Osteoblast (primary cell): ENCODE data around the gene CTSK. TPM values are rescaled to one million over a fixed set of nuclear protein-coding genes. Genes with fewer than 3 reads are reported as not detected.

Experiments
- DNase-seq: peaks from one replicate; pipeline ENCODE4 v3.0.0; 2011; ENCODE audit warnings: low spot score, mixed read lengths; ENCODE audit not compliant: insufficient read length; ENCODE audit errors: missing footprints
- H2AFZ ChIP-seq: 2 replicates; pipeline ENCODE4 v1.6.0; 2011; ENCODE audit warnings: mild to moderate bottlenecking, low read length
- H3K27ac ChIP-seq: 2 replicates; pipeline ENCODE4 v1.5.1; 2011; ENCODE audit warnings: mild to moderate bottlenecking, low read depth, low read length, moderate library complexity
- H3K27me3 ChIP-seq: 2 replicates; pipeline ENCODE4 v1.6.0; 2012; ENCODE audit warnings: mild to moderate bottlenecking, control low read depth, inconsistent platforms, low read length, moderate library complexity; ENCODE audit not compliant: insufficient read depth
- H3K36me3 ChIP-seq: 2 replicates; pipeline ENCODE4 v1.5.1; 2011; ENCODE audit warnings: mild to moderate bottlenecking, low read length, control low read depth, moderate library complexity; ENCODE audit not compliant: insufficient read depth
- H3K4me1 ChIP-seq: 2 replicates; pipeline ENCODE4 v1.5.1; 2011; ENCODE audit warnings: mild to moderate bottlenecking, low read length, control low read depth, moderate library complexity; ENCODE audit not compliant: insufficient read depth
- H3K4me2 ChIP-seq: 2 replicates; pipeline ENCODE4 v1.6.0; 2011; ENCODE audit warnings: mild to moderate bottlenecking, low read length; ENCODE audit not compliant: insufficient read depth
- H3K4me3 ChIP-seq: fragments of 200-600 bp; sonication (generic); 3 replicates; pipeline ENCODE4 v1.5.1; 2012; ENCODE audit warnings: mild to moderate bottlenecking, low read length, inconsistent platforms; ENCODE audit not compliant: insufficient read depth
- H3K79me2 ChIP-seq: 2 replicates; pipeline ENCODE4 v1.6.0; 2012; ENCODE audit warnings: mild to moderate bottlenecking, low read length, control low read depth, inconsistent platforms; ENCODE audit not compliant: insufficient read depth
- H3K9me3 ChIP-seq: 2 replicates; pipeline ENCODE4 v1.5.1; 2011; ENCODE audit warnings: low read depth, low read length, control low read depth
- H4K20me1 ChIP-seq: 2 replicates; pipeline ENCODE4 v1.6.0; 2012; ENCODE audit warnings: mild to moderate bottlenecking, low read length, control low read depth; ENCODE audit not compliant: insufficient read depth
- small RNA-seq: library from RNA; depleted of rRNA; stranded (forward); fragments of <200 nt; gene quantifications from one replicate; pipeline ENCODE3, GENCODE V24; 2012
- total RNA-seq: library from RNA; depleted of rRNA; stranded (reverse); fragments of >200 nt; gene quantifications from 2 replicates; pipeline ENCODE4 v1.2.3, GENCODE V29; 2012
- TF ChIP-seq, protein P1 (sequence below): IDR thresholded peaks from 2 replicates; pipeline ENCODE4 v1.5.1; 2011; ENCODE audit warnings: mild to moderate bottlenecking, low read depth, low read length, moderate library complexity; ENCODE audit errors: extremely low read depth

Gene CTSK
- total RNA-seq, 1 donor = 617 TPM

DNA sequence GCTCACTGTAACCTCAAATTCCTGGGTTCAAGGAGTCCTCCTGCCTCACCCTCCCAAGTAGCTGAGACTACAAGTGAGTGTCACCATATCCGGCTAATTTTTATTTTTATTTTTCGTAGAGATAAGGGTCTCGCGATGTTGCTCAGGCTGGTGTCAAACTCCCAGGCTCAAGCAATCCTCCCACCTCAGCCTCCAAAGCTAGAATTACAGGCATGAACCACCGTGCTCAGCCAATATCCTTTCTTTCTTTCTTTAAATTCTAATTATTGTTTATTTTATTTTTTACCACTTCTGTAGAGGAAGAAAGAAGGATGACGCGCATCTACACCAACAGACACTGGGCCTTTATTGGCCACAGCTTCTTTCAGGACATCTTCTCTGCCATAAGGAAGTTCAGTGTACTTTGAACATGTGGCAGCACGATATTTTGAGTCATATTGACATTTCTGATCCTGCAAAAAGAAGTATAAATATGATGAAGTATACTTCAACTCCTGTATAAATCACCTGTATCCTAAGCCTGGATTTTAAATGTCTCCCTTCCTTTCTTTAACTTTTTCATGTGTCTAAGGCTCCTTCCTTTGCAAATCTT lies 58.2 kb downstream of the CTSK start:
- DNase-seq = no peak

DNA sequence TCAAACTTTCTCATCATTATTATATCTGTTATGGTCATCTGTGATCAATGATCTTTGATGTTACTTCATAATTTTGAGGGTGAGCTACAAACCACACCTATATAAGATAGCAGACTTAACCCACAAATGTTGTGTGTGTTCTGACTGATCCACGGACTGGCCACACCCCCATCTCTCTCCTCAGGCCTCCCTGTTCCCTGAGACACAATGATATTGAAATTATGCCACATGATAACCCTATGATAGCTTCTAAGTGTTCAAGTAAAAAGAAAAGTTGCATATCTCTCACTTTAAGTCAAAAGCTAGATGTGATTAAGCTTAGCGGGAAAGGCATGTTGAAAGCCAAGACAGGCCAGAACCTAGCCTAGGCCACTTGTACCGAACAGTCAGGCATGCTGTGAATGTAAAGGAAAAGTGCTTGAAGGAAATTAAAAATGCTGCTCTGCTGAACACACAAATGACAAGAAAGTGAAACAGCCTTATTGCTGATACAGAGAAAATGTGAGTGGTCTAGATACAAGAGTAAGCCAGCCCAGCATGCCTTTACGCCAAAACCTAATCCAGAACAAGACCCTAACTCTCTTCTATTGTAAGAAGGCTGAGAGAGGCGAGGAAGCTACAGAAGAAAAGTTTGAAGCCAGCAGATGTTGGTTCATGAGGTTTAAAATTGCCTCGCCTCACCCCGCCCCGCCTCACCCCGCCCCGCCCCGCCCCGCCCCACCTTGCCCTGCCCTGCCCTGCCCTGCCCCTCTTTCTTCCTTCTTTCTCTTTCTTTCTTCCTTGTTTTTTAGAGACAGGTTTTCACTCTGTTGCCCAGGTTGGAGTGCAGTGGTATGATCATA lies 59.0 kb downstream of the CTSK start:
- DNase-seq = no peak
- Histone ChIP-seq H3K4me2 (no peak overlapping the region), H3K4me3 (no peak overlapping the region), H3K4me1 (no peaks in the 10 kb centered on the region), H3K79me2 (no peaks in the 10 kb centered on the region), H3K27ac (no peak overlapping the region), H3K27me3 (peaks cover 2% of the 10 kb centered on the region), H2AFZ (no peak overlapping the region), H3K9me3 (no peaks in the 10 kb centered on the region), H3K36me3 (no peaks in the 10 kb centered on the region), H4K20me1 (no peaks in the 10 kb centered on the region)
- TF ChIP-seq, protein P1, sequence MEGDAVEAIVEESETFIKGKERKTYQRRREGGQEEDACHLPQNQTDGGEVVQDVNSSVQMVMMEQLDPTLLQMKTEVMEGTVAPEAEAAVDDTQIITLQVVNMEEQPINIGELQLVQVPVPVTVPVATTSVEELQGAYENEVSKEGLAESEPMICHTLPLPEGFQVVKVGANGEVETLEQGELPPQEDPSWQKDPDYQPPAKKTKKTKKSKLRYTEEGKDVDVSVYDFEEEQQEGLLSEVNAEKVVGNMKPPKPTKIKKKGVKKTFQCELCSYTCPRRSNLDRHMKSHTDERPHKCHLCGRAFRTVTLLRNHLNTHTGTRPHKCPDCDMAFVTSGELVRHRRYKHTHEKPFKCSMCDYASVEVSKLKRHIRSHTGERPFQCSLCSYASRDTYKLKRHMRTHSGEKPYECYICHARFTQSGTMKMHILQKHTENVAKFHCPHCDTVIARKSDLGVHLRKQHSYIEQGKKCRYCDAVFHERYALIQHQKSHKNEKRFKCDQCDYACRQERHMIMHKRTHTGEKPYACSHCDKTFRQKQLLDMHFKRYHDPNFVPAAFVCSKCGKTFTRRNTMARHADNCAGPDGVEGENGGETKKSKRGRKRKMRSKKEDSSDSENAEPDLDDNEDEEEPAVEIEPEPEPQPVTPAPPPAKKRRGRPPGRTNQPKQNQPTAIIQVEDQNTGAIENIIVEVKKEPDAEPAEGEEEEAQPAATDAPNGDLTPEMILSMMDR = no peak

More for the DNA sequence above, 58.2 kb downstream of the CTSK start:
- Histone ChIP-seq H3K27ac (no peak overlapping the region), H3K9me3 (no peaks in the 10 kb centered on the region), H3K27me3 (peaks cover 2% of the 10 kb centered on the region), H3K79me2 (no peaks in the 10 kb centered on the region), H4K20me1 (no peaks in the 10 kb centered on the region), H2AFZ (no peak overlapping the region), H3K36me3 (no peaks in the 10 kb centered on the region), H3K4me2 (no peak overlapping the region), H3K4me1 (no peaks in the 10 kb centered on the region), H3K4me3 (no peak overlapping the region)
- TF ChIP-seq, protein P1 = no peak

Small RNAs within 50 kb of the gene (small RNA-seq; reads per million reads assigned to genes)
- 0.45 reads per million for gene RNU6-1309P

Other genes starting within 250 kb of the CTSK start
- 168 and 176 TPM in 2 replicates for gene MCL1, start 228.7 kb downstream of the CTSK start, total RNA-seq
- 63.1 and 66.6 TPM in 2 replicates for gene ENSA, start 178.6 kb downstream of the CTSK start, total RNA-seq
- gene GOLPH3L, start 111.1 kb downstream of the CTSK start, total RNA-seq = 17.0 and 18.0 TPM in 2 replicates
- gene HORMAD1, start 87.4 kb downstream of the CTSK start, total RNA-seq = 0.36 and 0.59 TPM in 2 replicates
- gene CTSS, start 42.5 kb downstream of the CTSK start, total RNA-seq = 10.9 and 16.3 TPM in 2 replicates
- gene ARNT, start 68.3 kb upstream of the CTSK start, total RNA-seq = 61.9 and 63.3 TPM in 2 replicates
- gene CTXND2, start 78.9 kb upstream of the CTSK start, total RNA-seq = not detected in 2 replicates
- gene SETDB1, start 118.1 kb upstream of the CTSK start, total RNA-seq = 38.0 and 42.3 TPM in 2 replicates
- gene CERS2, start 166.6 kb upstream of the CTSK start, total RNA-seq = 159 and 164 TPM in 2 replicates
- gene ANXA9, start 174.0 kb upstream of the CTSK start, total RNA-seq = under 0.01 TPM in 2 replicates
- gene MINDY1, start 198.6 kb upstream of the CTSK start, total RNA-seq = 17.1 and 18.1 TPM in 2 replicates
- gene PRUNE1, start 200.2 kb upstream of the CTSK start, total RNA-seq = 8.3 and 11.6 TPM in 2 replicates
- gene BNIPL, start 228.3 kb upstream of the CTSK start, total RNA-seq = under 0.01 and 1.2 TPM in 2 replicates
- gene C1orf56, start 239.5 kb upstream of the CTSK start, total RNA-seq = 4.4 and 5.4 TPM in 2 replicates